ENCODE results near the gene CCDC93. TPM values are rescaled to one million over a fixed set of nuclear protein-coding genes. Genes with fewer than 3 reads are reported as not detected.
A peak's percentile ranks its signal among the peaks of the same experiment; 100 is the strongest.

CCDC93 gene
- total RNA-seq, 1 donor: 40.5 TPM

DNA sequence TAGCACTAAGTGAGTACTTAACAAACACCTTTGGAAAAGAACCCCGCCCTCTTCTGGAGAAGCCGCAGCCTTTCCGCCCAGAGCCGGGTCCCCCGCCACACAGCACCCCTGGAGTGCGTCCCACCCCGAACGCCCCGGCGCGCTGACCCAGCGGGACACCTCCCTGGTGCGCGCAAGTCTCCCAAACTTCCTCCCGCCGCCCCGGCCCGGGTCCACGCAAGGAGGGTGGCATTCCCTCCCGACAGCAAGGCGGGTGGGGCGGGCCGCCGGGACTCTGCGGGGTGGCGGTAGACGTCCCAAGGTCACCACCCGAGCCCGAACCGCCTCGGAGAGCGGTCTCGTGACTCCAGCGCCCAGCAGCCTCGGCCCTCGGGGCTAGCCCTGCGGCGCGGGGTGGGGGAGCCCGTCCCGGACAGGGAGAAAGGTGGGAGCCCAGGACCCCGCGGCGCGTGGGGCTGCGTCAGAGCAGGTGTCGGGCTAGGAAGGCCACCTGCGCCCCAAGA is 598 bp downstream of the CCDC93 start:
- peak overlapping the region; percentile 71 for H3K27ac ChIP-seq (ENCODE audit: low read depth, low read length)
- peaks cover 10% of the 10 kb centered on the region for H3K36me3 ChIP-seq (ENCODE audit: insufficient read depth, low read length)
- no peaks in the 10 kb centered on the region for H3K9me3 ChIP-seq (ENCODE audit: low read depth, low read length)
- TF ChIP-seq, protein P1, sequence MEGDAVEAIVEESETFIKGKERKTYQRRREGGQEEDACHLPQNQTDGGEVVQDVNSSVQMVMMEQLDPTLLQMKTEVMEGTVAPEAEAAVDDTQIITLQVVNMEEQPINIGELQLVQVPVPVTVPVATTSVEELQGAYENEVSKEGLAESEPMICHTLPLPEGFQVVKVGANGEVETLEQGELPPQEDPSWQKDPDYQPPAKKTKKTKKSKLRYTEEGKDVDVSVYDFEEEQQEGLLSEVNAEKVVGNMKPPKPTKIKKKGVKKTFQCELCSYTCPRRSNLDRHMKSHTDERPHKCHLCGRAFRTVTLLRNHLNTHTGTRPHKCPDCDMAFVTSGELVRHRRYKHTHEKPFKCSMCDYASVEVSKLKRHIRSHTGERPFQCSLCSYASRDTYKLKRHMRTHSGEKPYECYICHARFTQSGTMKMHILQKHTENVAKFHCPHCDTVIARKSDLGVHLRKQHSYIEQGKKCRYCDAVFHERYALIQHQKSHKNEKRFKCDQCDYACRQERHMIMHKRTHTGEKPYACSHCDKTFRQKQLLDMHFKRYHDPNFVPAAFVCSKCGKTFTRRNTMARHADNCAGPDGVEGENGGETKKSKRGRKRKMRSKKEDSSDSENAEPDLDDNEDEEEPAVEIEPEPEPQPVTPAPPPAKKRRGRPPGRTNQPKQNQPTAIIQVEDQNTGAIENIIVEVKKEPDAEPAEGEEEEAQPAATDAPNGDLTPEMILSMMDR (IDR thresholded peaks at IDR 0.05; ENCODE audit: extremely low read depth, low read depth, low read length): no peak
- peak overlapping the region; percentile 93 for H3K4me2 ChIP-seq (ENCODE audit: insufficient read depth, low read length)
- peaks cover 18% of the 10 kb centered on the region for H3K4me1 ChIP-seq (ENCODE audit: insufficient read depth, low read length)
- H3K79me2 ChIP-seq (ENCODE audit: insufficient read depth, low read length): peaks cover 56% of the 10 kb centered on the region
- H3K27me3 ChIP-seq (ENCODE audit: insufficient read depth, low read length): no peaks in the 10 kb centered on the region
- peak overlapping the region; percentile 97 for H2AFZ ChIP-seq (ENCODE audit: low read length)
- H4K20me1 ChIP-seq (ENCODE audit: insufficient read depth, low read length): peaks cover 30% of the 10 kb centered on the region
- peak overlapping the region; percentile 97 for H3K4me3 ChIP-seq (ENCODE audit: insufficient read depth, low read length)
- peak; percentile 96 for DNase-seq (ENCODE audit: insufficient read length, low spot score, missing footprints)

DNA sequence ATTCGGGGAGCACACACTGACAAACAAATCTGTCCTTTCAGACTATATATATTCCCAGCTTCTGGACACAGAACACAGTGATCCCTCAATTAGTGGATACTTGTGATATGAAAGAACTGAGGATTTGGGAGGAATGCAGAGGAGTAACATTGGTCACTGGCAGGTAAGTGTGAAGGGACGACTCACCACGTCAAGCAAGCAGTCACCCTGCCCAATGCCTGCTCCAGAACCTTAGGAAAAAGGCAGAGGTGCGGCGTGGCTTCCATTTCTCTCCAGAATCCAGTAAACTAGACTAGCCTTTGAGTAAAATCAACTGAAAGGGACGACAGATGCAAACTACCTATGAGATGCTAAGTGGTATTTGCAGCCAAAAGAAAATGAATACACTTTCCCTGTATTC is 1.1 kb downstream of the CCDC93 start:
- Histone ChIP-seq H3K79me2 (ENCODE audit: insufficient read depth, low read length) (peaks cover 61% of the 10 kb centered on the region), H3K27ac (ENCODE audit: low read depth, low read length) (peak overlapping the region; percentile 11), H3K27me3 (ENCODE audit: insufficient read depth, low read length) (no peaks in the 10 kb centered on the region), H4K20me1 (ENCODE audit: insufficient read depth, low read length) (peaks cover 30% of the 10 kb centered on the region), H3K36me3 (ENCODE audit: insufficient read depth, low read length) (peaks cover 15% of the 10 kb centered on the region), H3K4me2 (ENCODE audit: insufficient read depth, low read length) (peak overlapping the region; percentile 93), H3K4me3 (ENCODE audit: insufficient read depth, low read length) (peak overlapping the region; percentile 97), H3K9me3 (ENCODE audit: low read depth, low read length) (no peaks in the 10 kb centered on the region), H3K4me1 (ENCODE audit: insufficient read depth, low read length) (peaks cover 18% of the 10 kb centered on the region), H2AFZ (ENCODE audit: low read length) (peak overlapping the region; percentile 97)
- TF ChIP-seq, protein P1 (IDR thresholded peaks at IDR 0.05; ENCODE audit: extremely low read depth, low read depth, low read length): no peak
- DNase-seq (ENCODE audit: insufficient read length, low spot score, missing footprints): peak; percentile 83

DNA sequence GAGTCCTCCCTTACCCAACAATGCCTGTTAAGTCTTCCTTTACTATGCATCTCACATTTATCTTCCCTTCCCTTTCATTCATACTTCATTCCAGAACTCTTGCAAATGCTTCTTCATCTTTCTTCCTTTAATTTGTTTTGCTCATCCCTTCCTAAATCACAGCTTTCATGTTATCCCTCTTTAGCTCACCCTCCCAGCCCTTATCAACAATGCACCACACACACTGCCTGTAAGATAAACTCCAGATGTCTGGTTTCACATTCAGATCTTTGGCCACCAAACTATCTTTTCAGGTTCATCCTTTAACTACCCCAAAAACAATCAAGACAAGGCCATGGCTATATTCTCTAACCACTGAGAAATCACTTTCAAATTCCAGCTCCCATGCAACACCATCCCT is 3.4 kb downstream of the CCDC93 start:
- TF ChIP-seq, protein P1 (IDR thresholded peaks at IDR 0.05; ENCODE audit: extremely low read depth, low read depth, low read length): no peak
- Histone ChIP-seq H3K36me3 (ENCODE audit: insufficient read depth, low read length) (peaks cover 34% of the 10 kb centered on the region), H3K4me1 (ENCODE audit: insufficient read depth, low read length) (peaks cover 18% of the 10 kb centered on the region), H3K27ac (ENCODE audit: low read depth, low read length) (no peak overlapping the region), H3K4me2 (ENCODE audit: insufficient read depth, low read length) (no peak overlapping the region), H4K20me1 (ENCODE audit: insufficient read depth, low read length) (peaks cover 33% of the 10 kb centered on the region), H3K27me3 (ENCODE audit: insufficient read depth, low read length) (no peaks in the 10 kb centered on the region), H2AFZ (ENCODE audit: low read length) (no peak overlapping the region), H3K4me3 (ENCODE audit: insufficient read depth, low read length) (no peak overlapping the region), H3K9me3 (ENCODE audit: low read depth, low read length) (no peaks in the 10 kb centered on the region), H3K79me2 (ENCODE audit: insufficient read depth, low read length) (peaks cover 70% of the 10 kb centered on the region)
- no peak for DNase-seq (ENCODE audit: insufficient read length, low spot score, missing footprints)

DNA sequence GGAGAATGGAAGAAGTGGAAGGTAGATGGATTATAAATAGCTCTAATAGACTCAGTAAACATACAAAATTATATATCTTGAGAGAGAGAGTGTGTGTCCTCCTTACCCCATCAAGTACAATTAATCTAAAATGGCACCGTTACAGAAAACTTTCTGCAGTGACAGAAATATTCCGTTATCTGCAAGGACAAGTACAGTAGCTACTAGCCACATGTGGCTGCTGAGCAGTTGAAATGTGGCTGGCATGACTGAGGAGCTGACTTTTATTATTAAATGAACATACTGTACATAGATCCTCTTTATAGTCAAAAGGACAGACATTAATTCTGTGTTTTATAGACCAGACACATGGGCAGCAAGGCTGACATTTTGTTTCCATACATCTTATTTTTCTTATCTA is 7.0 kb downstream of the CCDC93 start:
- Histone ChIP-seq H3K4me2 (ENCODE audit: insufficient read depth, low read length) (no peak overlapping the region), H3K27me3 (ENCODE audit: insufficient read depth, low read length) (no peaks in the 10 kb centered on the region), H3K36me3 (ENCODE audit: insufficient read depth, low read length) (peaks cover 54% of the 10 kb centered on the region), H4K20me1 (ENCODE audit: insufficient read depth, low read length) (peaks cover 22% of the 10 kb centered on the region), H3K9me3 (ENCODE audit: low read depth, low read length) (no peaks in the 10 kb centered on the region), H3K79me2 (ENCODE audit: insufficient read depth, low read length) (peaks cover 59% of the 10 kb centered on the region), H3K4me3 (ENCODE audit: insufficient read depth, low read length) (no peak overlapping the region), H2AFZ (ENCODE audit: low read length) (no peak overlapping the region), H3K27ac (ENCODE audit: low read depth, low read length) (no peak overlapping the region), H3K4me1 (ENCODE audit: insufficient read depth, low read length) (peaks cover 5% of the 10 kb centered on the region)
- DNase-seq (ENCODE audit: insufficient read length, low spot score, missing footprints): no peak
- TF ChIP-seq, protein P1 (IDR thresholded peaks at IDR 0.05; ENCODE audit: extremely low read depth, low read depth, low read length): no peak

All from osteoblast (primary cell).